ENCODE measurements around the gene XRN2. TPM values are rescaled to one million over a fixed set of nuclear protein-coding genes. Genes with fewer than 3 reads are reported as not detected.

Gene XRN2
- total and polyA plus RNA-seq, 2 of the 13 experiments (the other 11 are each of a cell fraction or from before 2014, with no cell fraction given) = 90.3 to 171 TPM

GRCh38 chr20:21433329-21433890 lies 130.3 kb downstream of the XRN2 start (continued):
- TF ChIP-seq HBP1 (CRISPR knock-in tag; IDR thresholded peaks at IDR 0.05; ENCODE audit: low read depth) = no peak
- TF ChIP-seq ZBTB2 (CRISPR knock-in tag; IDR thresholded peaks at IDR 0.05; ENCODE audit: low read depth) = no peak
- TF ChIP-seq ZNF607 (CRISPR knock-in tag; IDR thresholded peaks at IDR 0.05; ENCODE audit: borderline replicate concordance) = no peak

- POLR2A ChIA-PET = no interaction called here
- no peak for TF ChIP-seq ZKSCAN8 (CRISPR knock-in tag; IDR thresholded peaks at IDR 0.05; ENCODE audit: borderline replicate concordance)
- H2AFZ ChIP-seq (ENCODE audit: low read length) = no peak overlapping the region
- no peak for DNase-seq (ENCODE audit: low spot score)
- no peak for FAIRE-seq
- 27% methylated on average over 3 of the region's 3 CpGs for WGBS (ENCODE audit: low lambda C conversion rate)
- intact Hi-C loops (cut with micrococcal nuclease; ENCODE audit: unreplicated experiment) = no loop called here
- no peaks in the 10 kb centered on the region for H3K9me3 ChIP-seq (ENCODE audit: low read length)
- no peaks in the 10 kb centered on the region for H3K4me1 ChIP-seq (ENCODE audit: insufficient read depth, low read length)
- H3K27me3 ChIP-seq (ENCODE audit: control insufficient read depth in 1 of 2, insufficient read depth in 2 of 2, low read length in 2 of 2) = peaks cover 0 to 22% of the 10 kb centered on the region in 2 experiments; a peak in 3 of 5 replicates
- H3K36me3 ChIP-seq (replicated peaks in 1 of 2; ENCODE audit: control insufficient read depth in 1 of 2, insufficient read depth in 2 of 2, low read length in 2 of 2) = no peaks in the 10 kb centered on the region
- in situ Hi-C loops (cut with HindIII; ENCODE audit: extremely low pct_ligation_motif_present, low pct_unique_long_range_greater_than_20kb) = no loop called here
- ATAC-seq = no peak
- BruUV-seq (replicated peaks) = no TSS peak
- CTCF ChIA-PET (ENCODE audit: low intra/inter-chr PET ratio, low total read pairs) = no interaction called here
- H3K4me2 ChIP-seq (ENCODE audit: low read depth, low read length) = no peak overlapping the region
- no peaks in the 10 kb centered on the region for H4K20me1 ChIP-seq (ENCODE audit: insufficient read depth, low read length)
- no peak overlapping the region for H3K4me3 ChIP-seq (replicated peaks in 1 of 3; ENCODE audit: insufficient read depth in 1 of 3, low read depth in 2 of 3, low read length in 3 of 3)
- H3K27ac ChIP-seq (ENCODE audit: extremely low read length, insufficient read depth, low read length) = no peak overlapping the region
- no peaks in the 10 kb centered on the region for H3K79me2 ChIP-seq (ENCODE audit: insufficient read depth, low read length)
- no peak overlapping the region for H3K9ac ChIP-seq (ENCODE audit: insufficient read depth, low read depth, low read length)
These were observed 132.4 kb downstream of the XRN2 start for GRCh38 chr20:21435576-21435975.

Data from HepG2 (cell line).